GM21526 (cell line): ENCODE measurements around the gene MICAL3.

Experiments used
- ATAC-seq: cut with Tn5 transposase; IDR thresholded peaks from one replicate; pipeline ENCODE4 v1.9.1; 2021; ENCODE audit warnings: moderate library complexity; ENCODE audit not compliant: unreplicated experiment, low FRiP score

Gene MICAL3

GRCh38 chr22:17957693-17958092, 66.7 kb downstream of the MICAL3 start:
- no peak for ATAC-seq

GRCh38 chr22:17957204-17957603, 67.2 kb downstream of the MICAL3 start:
- no peak for ATAC-seq

GRCh38 chr22:17956630-17957029, 67.7 kb downstream of the MICAL3 start:
- no peak for ATAC-seq

DNA sequence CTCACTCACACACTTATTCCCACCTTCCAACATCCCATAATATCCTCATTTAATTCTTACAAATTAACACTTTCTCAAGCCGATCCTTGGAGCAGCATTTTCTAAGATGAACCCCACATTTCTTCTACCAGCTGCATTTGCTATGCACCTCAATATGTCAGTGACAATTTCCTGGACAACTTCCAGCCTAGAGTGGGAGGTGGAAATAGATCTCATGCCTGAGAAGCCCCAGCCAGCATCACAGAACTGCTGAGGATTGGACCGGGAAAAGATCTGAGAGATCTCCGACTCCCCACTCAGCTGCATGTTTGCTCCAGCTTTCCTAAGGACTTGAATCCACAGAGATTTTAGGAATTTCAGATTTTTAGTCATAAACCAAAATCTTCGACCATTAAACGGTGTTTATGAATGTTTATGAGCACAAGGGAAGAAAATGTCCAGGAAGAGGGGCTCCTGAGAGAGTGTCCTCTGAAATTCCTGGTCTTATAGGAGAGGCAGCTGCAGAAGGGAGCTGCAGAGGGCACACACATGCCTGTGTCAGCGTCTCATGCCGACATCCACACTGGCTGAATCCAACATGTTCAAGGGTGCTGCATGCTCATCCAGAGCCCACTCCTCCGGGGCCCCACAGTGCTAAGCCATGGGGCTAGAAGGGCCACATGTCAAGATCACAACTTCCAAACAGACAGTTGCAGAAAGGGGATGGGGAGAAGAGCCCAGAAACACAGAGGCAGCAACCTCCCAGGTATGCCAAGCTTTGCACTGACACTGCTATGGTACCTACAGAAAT, 68.6 kb downstream of the MICAL3 start:
- no peak for ATAC-seq

DNA sequence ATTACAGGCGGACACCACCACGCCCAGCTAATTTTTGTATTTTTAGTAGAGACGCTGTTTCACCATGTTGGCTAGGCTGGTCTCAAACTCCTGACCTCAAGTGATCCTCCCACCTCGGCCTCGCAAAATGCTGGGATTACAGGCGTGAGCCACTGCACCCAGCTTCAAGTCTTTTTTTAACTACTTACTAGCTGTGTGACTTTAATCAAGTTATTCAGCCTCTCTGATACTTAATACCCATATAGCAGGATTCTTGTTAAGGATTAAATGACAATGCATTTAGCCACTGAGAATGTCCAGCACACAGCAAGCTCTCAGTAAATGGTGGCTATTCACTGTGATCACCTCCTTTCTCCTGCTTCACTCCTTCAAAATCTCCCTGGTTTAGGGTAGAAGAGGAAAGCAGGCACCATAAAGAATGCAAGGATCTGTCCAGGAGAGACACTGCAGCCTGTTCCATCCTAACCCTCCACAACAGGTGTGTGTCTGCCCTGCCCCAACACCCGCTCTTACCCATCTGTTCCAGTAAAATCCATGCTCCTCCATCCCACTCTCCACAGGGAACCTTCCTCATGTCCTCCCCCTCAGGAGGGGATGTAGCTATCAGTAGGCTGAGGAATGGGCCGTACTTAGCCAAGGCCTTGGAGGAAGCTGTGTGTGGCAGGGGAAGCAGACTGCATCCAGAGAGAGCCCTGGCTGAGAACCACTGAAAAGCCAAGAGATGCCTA, 69.3 kb downstream of the MICAL3 start:
- no peak for ATAC-seq

DNA sequence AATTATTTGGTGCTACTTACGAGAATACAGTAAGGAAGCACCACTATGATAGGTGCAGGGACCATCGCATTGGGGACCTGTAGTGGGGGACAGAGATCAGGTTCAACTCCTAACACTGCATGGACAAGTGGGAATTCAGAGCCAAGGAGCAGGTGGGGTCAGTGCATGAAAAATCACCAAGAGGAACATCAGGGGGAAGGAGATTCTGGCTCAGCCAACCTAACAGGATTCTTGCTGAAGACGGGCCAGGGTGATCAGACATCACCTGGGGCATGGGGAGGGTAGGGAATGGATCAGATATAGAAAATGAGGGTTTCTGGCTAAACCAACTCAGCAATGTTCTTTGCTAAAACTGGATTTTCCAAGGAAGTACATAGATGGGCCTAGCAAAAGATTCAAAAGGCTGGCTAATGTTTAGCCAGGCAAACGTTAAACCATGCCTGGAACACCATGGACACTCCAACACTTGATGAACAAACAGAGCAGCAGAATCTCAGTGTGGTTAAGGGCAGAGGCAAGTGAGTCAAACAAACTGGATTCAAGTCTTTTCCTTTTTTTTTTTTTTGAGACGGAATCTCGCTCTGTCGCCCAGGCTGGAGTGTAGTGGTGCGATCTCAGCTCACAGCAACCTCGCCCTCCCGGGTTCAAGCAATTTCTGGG, 70.0 kb downstream of the MICAL3 start:
- ATAC-seq = no peak

DNA sequence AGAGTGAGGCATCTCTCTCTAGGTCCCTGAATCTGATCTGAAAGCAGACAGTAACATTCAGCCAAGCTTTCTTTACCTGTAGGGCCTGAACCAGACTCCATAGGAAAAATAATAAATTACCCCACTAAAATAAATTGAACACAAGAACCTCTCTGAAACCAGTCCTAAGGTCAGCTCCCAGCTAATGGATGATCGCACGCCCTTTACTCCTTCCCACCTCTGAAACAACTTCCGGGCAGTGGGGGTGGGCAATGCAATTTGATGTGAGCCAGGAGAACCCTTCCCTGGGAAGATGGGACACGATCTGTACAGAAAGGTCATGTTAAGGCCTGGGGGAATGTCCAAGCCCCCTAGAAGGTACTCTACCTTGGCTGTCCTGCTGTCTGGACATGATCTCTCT, 71.2 kb downstream of the MICAL3 start:
- ATAC-seq = no peak

- ATAC-seq = no peak
Observed at GRCh38 chr22:17952273-17952801, 72.0 kb downstream of the MICAL3 start.

DNA sequence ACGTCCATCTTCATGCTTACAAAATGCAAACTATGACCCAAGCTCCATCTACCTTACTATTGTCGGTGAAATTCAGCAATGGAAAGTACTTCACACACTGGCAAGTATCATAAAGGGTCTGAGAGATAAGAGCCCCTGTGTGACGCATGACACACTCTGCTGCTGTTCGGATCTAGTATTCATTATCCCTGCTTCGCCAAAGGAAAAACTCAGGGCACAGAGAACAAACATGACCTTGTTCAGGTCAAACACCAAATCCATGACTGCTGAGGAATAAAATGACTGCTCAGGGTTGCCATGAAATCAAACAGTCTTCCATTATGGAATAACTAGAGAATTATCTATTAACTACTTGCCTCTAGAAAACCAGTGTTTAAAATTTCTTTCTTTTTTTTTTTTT, 73.0 kb downstream of the MICAL3 start:
- ATAC-seq = no peak

- ATAC-seq = no peak
Observed at GRCh38 chr22:17950651-17951214, 73.6 kb downstream of the MICAL3 start.

DNA sequence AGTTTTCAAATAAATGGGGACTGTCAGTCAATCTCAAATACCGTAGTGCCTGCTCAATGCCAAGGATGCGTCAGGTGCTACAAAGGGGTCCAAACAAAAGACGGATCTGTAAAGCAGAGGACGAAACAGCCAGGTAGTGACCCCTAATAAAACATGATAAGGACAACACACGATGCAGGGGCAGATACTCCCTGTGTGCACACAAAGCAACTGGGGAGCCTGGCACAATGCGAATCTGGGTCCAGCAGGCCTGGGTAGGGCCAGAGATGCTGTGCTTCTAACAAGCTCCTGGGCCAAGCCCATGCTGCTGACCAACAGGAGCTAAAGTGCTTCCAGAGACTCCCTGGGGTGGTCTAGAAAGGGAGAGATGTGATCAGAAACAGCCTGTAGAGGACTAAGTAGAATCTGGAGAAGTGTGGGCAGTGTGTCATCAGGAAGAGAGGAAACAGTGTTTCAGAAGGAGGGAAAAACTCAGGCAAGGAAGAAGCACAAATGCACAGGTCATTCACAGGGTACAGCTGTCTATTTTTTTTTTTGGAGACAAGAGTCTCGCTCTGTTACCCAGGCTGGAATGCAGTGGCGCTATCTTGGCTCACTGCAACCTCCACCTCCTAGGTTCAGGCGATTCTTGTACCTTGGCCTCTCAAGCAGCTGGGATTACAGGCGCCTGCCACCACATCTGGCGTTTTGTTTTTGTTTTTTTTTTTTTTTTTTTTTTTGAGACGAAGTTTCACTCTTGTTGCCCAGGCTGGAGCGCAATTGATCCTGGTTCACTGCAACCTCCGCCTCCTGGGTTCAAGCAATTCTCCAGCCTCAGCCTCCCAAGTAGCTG, 74.5 kb downstream of the MICAL3 start:
- no peak for ATAC-seq

GRCh38 chr22:17948101-17948500, 76.3 kb downstream of the MICAL3 start:
- ATAC-seq = no peak

DNA sequence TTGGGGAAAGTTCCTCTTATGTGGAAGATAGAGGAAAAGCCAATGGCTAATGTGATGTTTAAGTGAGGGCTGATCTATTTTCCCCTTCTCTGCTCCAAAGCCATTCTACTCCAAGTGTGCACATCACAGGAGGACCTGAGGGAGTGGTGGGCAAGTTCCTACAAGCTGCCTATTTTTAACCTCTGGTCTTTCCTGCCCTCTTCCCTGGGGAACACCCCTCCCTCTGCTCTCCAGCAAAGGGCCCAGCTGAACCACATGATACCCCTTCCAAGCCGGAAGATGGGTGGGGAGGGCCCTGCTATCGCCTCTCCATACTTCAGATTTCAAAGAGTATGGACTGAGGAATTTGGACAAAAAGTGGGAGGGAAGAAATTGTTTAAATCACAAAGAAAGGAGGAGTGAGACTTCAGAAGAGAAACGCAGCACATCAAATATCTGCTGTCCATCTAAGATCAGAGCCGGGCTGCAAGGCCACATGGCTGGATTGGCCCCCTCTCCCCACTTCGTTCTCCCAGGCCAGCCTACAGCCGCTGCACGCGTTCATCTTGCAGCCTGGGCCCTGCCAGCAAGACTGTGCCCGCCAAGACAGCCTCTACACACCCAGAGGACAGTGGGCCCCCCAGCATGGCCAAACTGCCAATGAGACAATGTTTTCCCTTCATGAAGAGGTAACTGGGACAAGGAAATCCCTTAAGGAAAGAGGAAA, 77.5 kb downstream of the MICAL3 start:
- no peak for ATAC-seq

DNA sequence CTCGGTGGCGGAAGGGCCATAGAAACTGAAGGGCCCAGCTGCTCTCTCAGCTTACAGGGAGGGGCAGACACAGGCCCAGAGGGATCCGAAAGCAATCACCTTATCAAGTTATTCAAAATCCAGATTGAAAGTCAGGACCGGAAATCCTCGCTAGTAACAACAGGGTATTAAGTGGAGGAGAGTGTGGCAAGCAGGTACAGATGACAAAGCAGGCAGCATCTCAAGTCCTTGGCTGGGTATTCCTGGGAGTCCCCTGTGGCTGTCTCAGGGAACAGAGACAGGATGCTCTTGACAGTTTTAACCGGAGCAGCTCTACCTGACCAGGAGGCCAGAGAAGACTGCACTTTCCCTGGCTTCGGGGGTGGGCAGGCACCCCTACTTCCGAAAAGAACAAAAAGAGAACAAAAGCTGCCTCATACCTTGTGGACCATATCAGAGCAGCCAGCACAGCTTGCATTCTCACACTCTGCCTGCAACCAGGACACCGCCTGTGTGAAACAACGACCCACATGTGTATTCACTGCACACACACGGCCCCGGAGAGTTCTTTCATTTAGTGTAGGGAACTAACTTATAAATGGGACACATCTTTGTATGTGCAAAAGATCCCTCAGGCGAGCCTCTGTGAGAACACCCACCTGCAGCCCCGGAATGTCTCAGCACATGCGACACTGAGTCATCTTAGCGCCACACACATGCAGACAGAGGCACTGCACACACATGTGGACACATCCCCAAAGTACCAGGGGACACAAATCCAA, 78.3 kb downstream of the MICAL3 start:
- ATAC-seq = no peak

GRCh38 chr22:17945156-17945887, 79.0 kb downstream of the MICAL3 start:
- ATAC-seq = no peak

DNA sequence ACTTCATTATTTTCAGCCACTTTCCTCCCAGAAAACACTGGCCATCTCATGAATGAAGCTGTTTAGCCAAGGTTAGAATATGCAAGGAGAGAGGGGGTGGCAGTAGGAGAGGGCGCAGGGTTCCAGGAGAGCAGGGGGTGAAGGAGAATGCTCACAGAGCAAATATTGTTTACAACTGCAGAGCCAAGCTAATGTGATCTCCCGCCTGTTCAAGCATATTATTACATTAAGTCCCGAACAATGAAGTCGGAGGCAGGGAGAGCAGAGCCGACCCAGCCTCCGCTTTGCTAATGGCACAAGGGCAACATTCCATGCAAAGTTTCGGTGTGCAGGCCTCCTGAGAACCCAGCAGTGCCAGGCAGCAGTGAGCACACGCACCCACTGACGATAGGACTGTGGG, 80.1 kb downstream of the MICAL3 start:
- no peak for ATAC-seq

- ATAC-seq = no peak
Observed at GRCh38 chr22:17943533-17944249, 80.7 kb downstream of the MICAL3 start.
